Vagina (tissue), 2 donors: ENCODE results near the gene CSPG4.

ENCODE experiments used
- CTCF ChIP-seq, 3 experiments: fragments of 450-650 bp in 2 of 3; fragments of 200-600 bp in 1 of 3; sonication (generic) in 1 of 3; IDR thresholded peaks; one replicate each; pipeline ENCODE4 v1.5.1; 2017 to 2019; ENCODE audit warnings: antibody characterized with exemption in 3 of 3, mild to moderate bottlenecking in 2 of 3, moderate library complexity in 2 of 3
- POLR2A ChIP-seq, 2 donors: fragments of 450-650 bp; IDR thresholded peaks; one replicate each; pipeline ENCODE4 v1.6.1; 2017; ENCODE audit warnings: antibody characterized with exemption in 2 of 2, mild to moderate bottlenecking in 2 of 2, moderate library complexity in 2 of 2

GRCh38 chr15:75639709-75640482 is 72.8 kb downstream of the CSPG4 start, which contains the start of gene IMP3:
- TF ChIP-seq POLR2A (IDR thresholded peaks at IDR 0.05) (peak; percentile 60 to 95), CTCF (IDR thresholded peaks at IDR 0.05) (no peak)
